Transverse colon (tissue), 4 donors: ENCODE results near the gene RGS19. TPM values are rescaled to one million over a fixed set of nuclear protein-coding genes. Genes with fewer than 3 reads are reported as not detected.
"Not testable (repeated sequence)": the region's sequence is repeated elsewhere in the genome, so short reads cannot be mapped to it uniquely, and the experiment has no call there.

Experiments used
- DNase-seq: peaks from one replicate; pipeline ENCODE4 v3.0.0-alpha.2; 2019
- H3K27ac ChIP-seq, 4 donors: fragments of 200-600 bp; sonication (generic); 2 replicates each; pipeline ENCODE4 v1.5.1; 2016 to 2018; ENCODE audit warnings: inconsistent platforms in 4 of 4
- H3K27me3 ChIP-seq: fragments of 200-600 bp; sonication (generic); 2 replicates; pipeline ENCODE4 v1.5.1; 2017; ENCODE audit warnings: inconsistent platforms
- H3K36me3 ChIP-seq, 4 donors: fragments of 200-600 bp; sonication (generic); 2 replicates each; pipeline ENCODE4 v1.5.1; 2017 to 2019; ENCODE audit warnings: inconsistent platforms in 4 of 4
- H3K4me1 ChIP-seq, 4 donors: fragments of 200-600 bp; sonication (generic); 2 replicates each; pipeline ENCODE4 v1.5.1; 2017 to 2020; ENCODE audit warnings: inconsistent platforms in 4 of 4
- H3K4me3 ChIP-seq, 4 donors: fragments of 200-600 bp; sonication (generic); 1 replicate in 1 of 4; 2 replicates in 3 of 4; pipeline versions ENCODE4 v1.5.1 to v1.6.1; 2017 to 2019; ENCODE audit warnings: inconsistent platforms in 4 of 4
- H3K9me3 ChIP-seq, 2 donors: fragments of 200-600 bp; sonication (generic); 2 replicates each; pipeline ENCODE4 v1.5.1; 2017 to 2019; ENCODE audit warnings: inconsistent platforms in 2 of 2
- CTCF ChIP-seq, 5 experiments: fragments of 200-600 bp in 3 of 5; fragments of 450-650 bp in 2 of 5; sonication (generic) in 3 of 5; IDR thresholded peaks; 1 replicate in 2 of 5; 2 replicates in 3 of 5; pipeline ENCODE4 v1.5.1; 2016 to 2017; ENCODE audit warnings: antibody characterized with exemption in 5 of 5, inconsistent platforms in 3 of 5, mild to moderate bottlenecking in 2 of 5, moderate library complexity in 1 of 5
- EP300 ChIP-seq: sonication (generic); formaldehyde crosslinking; IDR thresholded peaks from one replicate; pipeline ENCODE4 v1.6.1; 2017; ENCODE audit warnings: antibody characterized with exemption, low read depth
- POLR2A ChIP-seq: fragments of 450-650 bp; IDR thresholded peaks from one replicate; pipeline ENCODE4 v1.6.1; 2016; ENCODE audit warnings: antibody characterized with exemption, mild to moderate bottlenecking, moderate library complexity
- POLR2AphosphoS5 ChIP-seq, 3 donors: sonication (generic); formaldehyde crosslinking; IDR thresholded peaks; one replicate each; pipeline ENCODE4 v1.6.1; 2016; ENCODE audit warnings: antibody characterized with exemption in 3 of 3
- WGBS, 2 donors: methylation state at CpG; one replicate each; pipeline ENCODE4 v1.1.5; 2018; ENCODE audit warnings: low coverage in 1 of 2; 5-methylcytosine and 5-hydroxymethylcytosine counted together
- in situ Hi-C, 4 donors: fragments of 200-750 bp; cut with MboI; loops; one replicate each; pipeline versions ENCODE4 v1.15.0 to v1.15.1; 2017; ENCODE audit warnings: low sequenced_read_pairs in 3 of 4, low pct_ligation_motif_present in 1 of 4, low pct_unique_long_range_greater_than_20kb in 1 of 4
- intact Hi-C: fragments of 100-400 bp; cut with DNase I; formaldehyde crosslinking; loops from one replicate; pipeline ENCODE4 v1.15.1; 2023; ENCODE audit warnings: low total_unique reads
- total RNA-seq, 4 donors: library from RNA; depleted of rRNA; stranded (reverse); fragments of >200 nt; gene quantifications; one replicate each; pipeline ENCODE4 v1.1.0, GENCODE V29; 2016

The RGS19 gene, protein sequence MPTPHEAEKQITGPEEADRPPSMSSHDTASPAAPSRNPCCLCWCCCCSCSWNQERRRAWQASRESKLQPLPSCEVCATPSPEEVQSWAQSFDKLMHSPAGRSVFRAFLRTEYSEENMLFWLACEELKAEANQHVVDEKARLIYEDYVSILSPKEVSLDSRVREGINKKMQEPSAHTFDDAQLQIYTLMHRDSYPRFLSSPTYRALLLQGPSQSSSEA
- total RNA-seq: 10 to 100 TPM in 2 of 4 donors, 1 to 10 TPM in 1, not detected in 1; 5.5 to 37.4 (median 10.8) TPM

GRCh38 chr20:64079273-64080012, at the start of gene RGS19:
Gene RGS19 (minus strand): TSS chr20:64079518. CDS start chr20:64076886, 2,632 bp downstream.
- Histone ChIP-seq H3K36me3 (no peaks in the 10 kb centered on the region), H3K27ac (peak within 1 kb of the TSS; percentile 71 to 82 (median 76)), H3K9me3 (no peaks in the 10 kb centered on the region), H3K4me1 (peaks cover 13 to 44% (median 27%) of the 10 kb centered on the region in 4 donors), H3K27me3 (peaks cover 51% of the 10 kb centered on the region), H3K4me3 (peak within 1 kb of the TSS; percentile 56 to 84 (median 79))
- TF ChIP-seq POLR2A: no peak
- TF ChIP-seq POLR2AphosphoS5 (IDR thresholded peaks at IDR 0.05): no peak
- no peak for TF ChIP-seq CTCF (IDR thresholded peaks at IDR 0.05)
- TF ChIP-seq EP300: no peak
- in situ Hi-C loops (no loop called here), intact Hi-C loops (no loop called here)
- 0 to 1% methylated on average over 1 to 38 of the region's 73 CpGs for WGBS, 2 donors
- peak; percentile 76 for DNase-seq

DNA sequence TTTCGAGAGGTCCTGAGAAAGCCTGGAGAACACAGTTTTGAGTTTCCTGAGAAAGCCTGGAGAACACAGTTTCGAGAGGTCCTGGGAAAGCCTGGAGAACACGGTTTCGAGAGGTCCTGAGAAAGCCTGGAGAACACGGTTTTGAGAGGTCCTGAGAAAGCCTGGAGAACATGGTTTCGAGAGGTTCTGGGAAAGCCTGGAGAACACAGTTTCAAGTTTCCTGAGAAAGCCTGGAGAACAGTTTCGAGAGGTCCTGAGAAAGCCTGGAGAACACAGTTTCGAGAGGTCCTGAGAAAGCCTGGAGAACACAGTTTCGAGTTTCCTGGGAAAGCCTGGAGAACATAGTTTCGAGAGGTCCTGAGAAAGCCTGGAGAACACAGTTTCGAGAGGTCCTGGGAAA, 44.2 kb upstream of the RGS19 start:
- H3K27ac ChIP-seq, in situ Hi-C loops, DNase-seq, intact Hi-C loops, H3K4me1 ChIP-seq, H3K9me3 ChIP-seq, H3K4me3 ChIP-seq, H3K36me3 ChIP-seq: not testable (repeated sequence)
- H3K27me3 ChIP-seq: peaks cover 44% of the 10 kb centered on the region
- WGBS, 2 donors: 57 to 84% methylated on average over 6 to 11 of the region's 11 CpGs

DNA sequence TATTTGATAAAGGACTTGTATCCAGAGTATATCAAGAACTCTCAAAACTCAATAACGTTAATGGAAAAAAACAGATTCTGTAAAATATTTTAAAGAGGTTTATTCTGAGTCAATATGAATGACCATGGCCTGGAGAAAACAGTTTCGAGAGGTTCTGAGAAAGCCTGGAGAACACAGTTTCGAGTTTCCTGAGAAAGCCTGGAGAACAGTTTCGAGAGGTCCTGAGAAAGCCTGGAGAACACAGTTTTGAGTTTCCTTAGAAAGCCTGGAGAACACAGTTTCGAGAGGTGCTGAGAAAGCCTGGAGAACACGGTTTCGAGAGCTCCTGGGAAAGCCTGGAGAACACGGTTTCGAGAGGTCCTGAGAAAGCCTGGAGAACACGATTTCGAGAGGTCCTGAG, 43.6 kb upstream of the RGS19 start:
- H3K36me3 ChIP-seq, H3K4me3 ChIP-seq, H3K4me1 ChIP-seq, H3K27ac ChIP-seq, H3K9me3 ChIP-seq, intact Hi-C loops, DNase-seq, in situ Hi-C loops: not testable (repeated sequence)
- peaks cover 38% of the 10 kb centered on the region for H3K27me3 ChIP-seq
- 79% methylated on average over 11 of the region's 11 CpGs for WGBS, 2 donors

DNA sequence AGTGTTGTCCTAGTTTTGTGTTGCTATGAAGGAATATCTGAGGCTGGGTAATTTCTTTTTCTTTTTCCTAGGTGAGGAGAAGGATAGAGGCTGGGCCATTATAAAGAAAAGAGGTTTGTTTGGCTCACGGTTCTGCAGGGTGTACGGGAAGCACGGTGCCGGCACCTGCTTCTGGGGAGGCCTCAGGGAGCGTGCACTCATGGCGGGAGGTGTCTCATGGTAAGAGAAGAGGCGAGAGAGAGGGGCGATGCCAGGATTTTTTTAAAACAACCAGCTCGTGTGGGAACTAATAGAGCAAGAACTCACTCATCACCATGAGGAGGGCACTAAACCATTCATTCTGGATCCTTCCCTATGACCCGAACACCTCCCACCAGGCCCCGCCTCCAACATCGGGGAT, 42.3 kb upstream of the RGS19 start:
- H3K36me3 ChIP-seq: no peaks in the 10 kb centered on the region
- peaks cover 0 to 5% (median 2%) of the 10 kb centered on the region in 4 donors for H3K4me1 ChIP-seq
- H3K27me3 ChIP-seq: peaks cover 36% of the 10 kb centered on the region
- 77 to 82% methylated on average over 3 to 12 of the region's 12 CpGs for WGBS, 2 donors
- H3K27ac ChIP-seq: no peak overlapping the region
- no peak for TF ChIP-seq POLR2AphosphoS5 (IDR thresholded peaks at IDR 0.05)
- no peak for TF ChIP-seq POLR2A
- no peak for TF ChIP-seq EP300
- TF ChIP-seq CTCF (IDR thresholded peaks at IDR 0.05): no peak
- in situ Hi-C loops: no loop called here
- H3K4me3 ChIP-seq: no peak overlapping the region
- DNase-seq: no peak
- intact Hi-C loops: no loop called here
- H3K9me3 ChIP-seq: no peaks in the 10 kb centered on the region

- peaks cover 0 to 5% (median 2%) of the 10 kb centered on the region in 4 donors for H3K4me1 ChIP-seq
- TF ChIP-seq POLR2A: no peak
- no peak for TF ChIP-seq EP300
- no peak for DNase-seq
- in situ Hi-C loops: no loop called here
- 64% methylated on average over 12 of the region's 14 CpGs; no CpG with 5 or more reads in 1 of the 2 donors for WGBS, 2 donors
- H3K4me3 ChIP-seq: peak overlapping the region in 1 of 4 donors; percentile 24
- H3K9me3 ChIP-seq: no peaks in the 10 kb centered on the region
- H3K27me3 ChIP-seq: peaks cover 33% of the 10 kb centered on the region
- no peak overlapping the region for H3K27ac ChIP-seq
- H3K36me3 ChIP-seq: no peaks in the 10 kb centered on the region
- intact Hi-C loops: no loop called here
These were observed 40.5 kb upstream of the RGS19 start for GRCh38 chr20:64119681-64120341.
